HG03097 (cell line): ENCODE results near the gene GMPR.

Experiments
- ATAC-seq: cut with Tn5 transposase; IDR thresholded peaks from one replicate; pipeline ENCODE4 v1.9.1; 2021; ENCODE audit not compliant: unreplicated experiment, low FRiP score

Gene GMPR

DNA sequence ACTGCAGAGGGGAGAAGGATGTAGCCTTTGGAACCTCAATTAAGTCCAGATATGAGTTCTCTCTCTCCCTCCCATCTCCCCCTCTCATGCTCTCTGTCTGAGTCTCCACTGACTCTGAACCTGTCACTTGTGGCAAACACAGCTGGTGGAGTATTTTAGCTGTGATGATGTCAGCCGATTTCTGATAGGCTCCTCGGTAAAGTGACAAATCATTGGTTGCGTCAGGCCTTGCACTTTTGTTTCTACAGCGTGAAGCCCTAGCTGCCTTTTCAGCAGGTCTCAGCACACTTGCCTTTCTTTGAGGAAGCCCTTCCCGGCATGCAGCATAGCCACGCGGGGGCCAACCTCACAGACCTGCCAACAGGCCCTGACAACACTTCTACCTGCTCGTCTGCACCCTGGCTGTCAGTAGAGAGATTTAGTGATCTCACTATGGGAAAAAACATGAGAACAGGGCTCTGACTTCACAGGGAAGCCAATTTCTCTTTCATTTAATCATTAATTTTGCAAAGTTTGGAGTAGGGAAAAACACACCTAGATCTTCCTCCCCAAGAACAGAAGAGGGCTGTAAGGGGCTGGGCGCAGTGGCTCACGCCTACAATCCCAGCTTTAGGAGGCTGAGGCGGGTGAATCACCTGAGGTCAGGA lies 84.4 kb downstream of the GMPR start:
- ATAC-seq = peak; percentile 68

DNA sequence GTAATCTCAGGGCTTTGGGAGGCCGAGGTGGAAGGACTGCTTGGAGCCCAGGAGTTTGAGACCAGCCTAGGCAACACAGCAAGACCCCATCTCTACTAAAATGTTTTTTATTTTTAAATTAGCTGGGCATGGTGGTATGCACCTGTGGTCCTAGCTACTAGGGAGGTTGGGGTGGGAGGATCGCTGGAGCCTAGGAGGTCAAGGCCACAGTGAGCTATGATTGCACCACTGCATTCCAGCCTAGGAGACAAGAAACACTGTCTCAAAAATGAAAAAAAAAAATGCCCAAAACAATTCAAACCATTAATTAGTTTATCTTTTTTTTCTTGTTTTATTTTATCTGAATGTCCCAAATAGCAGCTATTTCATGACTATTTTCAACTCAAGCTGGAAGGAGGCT lies 85.8 kb downstream of the GMPR start:
- no peak for ATAC-seq

GRCh38 chr6:16324606-16325225 lies 86.3 kb downstream of the GMPR start:
- ATAC-seq = no peak

DNA sequence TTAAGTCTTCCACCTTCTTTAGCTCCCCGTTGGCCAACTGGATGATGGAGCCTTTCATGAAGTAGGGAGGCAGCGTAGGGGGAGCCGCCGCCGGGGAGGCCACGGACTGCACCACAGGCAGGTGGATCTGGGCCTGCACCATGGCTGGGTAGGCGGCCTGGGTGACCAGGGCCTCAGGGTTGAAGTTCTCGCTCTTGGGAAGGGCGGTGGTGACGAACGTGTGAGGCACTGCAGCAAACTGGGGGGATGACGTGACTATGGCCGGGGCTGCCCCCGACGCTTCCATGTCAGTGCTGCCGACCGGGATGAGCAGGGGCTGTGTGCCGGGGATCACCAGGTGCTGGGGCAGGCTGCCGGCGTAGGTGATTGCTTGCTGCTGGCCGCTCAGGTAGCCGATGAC lies 88.1 kb downstream of the GMPR start:
- ATAC-seq = no peak

DNA sequence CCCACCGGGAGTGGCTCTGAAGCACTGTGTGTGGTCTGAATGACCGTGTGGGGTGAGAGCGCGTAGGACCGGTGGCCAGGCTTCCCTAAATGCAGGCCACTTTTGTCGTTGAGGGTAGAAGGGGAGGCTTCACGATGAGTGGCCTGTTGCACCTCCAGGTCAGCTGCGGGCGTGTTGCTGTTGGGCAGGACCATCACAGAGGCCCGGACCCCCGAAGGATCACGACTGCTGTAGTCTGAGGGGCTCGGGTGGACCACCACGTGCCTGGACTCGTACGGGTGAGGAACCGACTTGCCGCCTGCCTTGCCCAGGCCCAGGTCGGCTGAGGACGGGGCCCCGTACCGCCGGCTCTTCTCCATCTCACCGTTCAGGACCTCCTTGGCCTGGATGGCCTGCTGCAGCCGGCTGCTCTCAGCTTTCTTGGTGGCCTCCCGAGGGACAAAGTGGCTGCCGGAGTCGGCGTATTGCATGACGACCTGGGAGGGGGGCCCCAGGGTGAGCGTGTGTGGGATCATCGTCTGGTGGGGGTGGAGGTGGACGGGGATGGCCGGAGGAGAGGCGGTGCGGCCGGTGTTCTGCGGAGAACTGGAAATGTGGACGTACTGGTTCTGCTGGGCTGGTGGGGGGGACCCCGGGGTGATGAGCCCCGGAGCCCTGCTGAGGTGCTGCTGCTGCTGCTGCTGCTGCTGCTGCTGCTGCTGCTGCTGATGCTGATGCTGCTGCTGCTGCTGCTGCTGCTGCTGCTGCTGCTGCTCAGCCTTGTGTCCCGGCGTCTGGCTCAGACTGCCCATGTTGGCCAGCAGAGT lies 88.8 kb downstream of the GMPR start:
- no peak for ATAC-seq

DNA sequence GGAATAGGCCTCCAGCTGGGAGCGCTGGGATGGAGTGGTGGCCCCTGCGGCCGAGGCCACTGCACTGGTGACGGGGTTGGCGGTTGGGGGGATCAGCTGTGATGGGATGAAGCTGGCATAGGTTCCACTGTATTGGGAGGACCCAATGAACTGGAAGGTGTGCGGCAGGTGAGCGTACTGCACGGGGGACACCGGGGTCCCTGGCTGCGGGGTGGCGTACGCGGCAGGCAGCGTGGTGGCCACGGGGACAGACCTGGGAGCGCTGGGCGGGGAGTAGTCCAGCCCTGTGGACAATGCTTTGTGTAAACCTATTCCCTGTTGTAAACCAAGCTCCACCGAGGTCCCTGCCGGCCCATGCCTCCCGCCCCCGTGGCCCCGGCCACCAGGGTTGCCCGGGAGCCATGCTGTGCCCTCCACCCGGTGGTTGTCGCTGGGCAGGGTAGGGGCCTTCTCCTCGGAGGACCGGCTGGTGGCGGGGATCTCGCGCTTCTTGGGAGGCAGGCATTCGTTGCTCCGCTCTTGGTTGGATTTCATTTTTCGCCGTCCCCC lies 89.5 kb downstream of the GMPR start:
- ATAC-seq = no peak

DNA sequence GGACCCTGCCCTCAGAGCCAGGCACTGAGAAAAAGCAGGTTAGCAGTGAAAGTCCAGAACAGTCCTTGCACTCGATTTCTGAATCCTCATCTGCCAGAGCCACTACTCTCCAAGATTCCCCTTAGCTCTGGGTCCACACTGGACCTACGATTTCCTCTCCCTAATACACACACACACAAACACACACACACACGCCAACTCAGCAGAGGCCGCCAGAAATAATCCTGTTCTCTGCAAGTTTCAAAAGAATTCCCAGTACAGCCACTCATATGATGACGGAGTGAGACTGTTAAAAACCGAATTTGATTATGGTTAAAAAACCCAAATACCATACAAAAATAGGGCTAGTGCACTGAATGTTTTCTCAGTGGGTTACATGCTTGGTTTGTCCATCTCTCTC lies 90.8 kb downstream of the GMPR start:
- no peak for ATAC-seq

DNA sequence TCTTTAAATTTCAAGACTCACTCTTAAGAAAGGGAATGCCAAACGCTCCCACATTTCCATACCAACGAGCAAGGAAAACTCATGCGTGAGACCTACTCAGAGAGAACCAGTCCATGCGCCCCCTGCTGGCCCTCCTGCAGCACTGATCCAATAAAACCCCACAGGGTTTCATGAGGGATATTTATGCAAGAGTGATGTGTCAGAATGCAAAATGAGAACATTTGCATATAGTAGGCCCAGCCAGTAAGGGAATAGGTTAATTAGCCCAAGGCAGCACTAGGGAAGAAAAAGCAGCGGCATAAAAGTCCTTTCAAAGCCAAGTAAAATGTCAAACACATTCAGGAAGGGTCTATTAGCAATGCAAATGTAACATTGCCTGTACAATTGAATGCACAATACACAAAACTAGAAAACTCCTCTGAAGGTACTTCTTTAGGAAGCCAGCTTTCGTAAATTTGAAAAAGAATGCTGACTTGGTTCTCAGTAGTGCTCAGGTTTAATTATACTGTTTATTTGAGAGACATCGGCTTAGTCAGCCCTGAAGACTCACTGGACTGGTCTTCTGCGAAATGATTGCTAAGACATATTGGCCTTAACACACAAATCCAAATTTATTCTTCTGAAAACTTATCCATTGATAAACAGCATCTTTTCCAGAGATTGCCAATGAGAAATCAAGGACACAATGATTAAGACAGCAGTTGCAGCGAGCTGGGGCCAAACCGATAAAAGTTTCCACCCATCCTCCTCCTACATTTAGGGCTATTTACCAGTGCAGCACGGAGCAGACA lies 93.2 kb downstream of the GMPR start:
- ATAC-seq = no peak

DNA sequence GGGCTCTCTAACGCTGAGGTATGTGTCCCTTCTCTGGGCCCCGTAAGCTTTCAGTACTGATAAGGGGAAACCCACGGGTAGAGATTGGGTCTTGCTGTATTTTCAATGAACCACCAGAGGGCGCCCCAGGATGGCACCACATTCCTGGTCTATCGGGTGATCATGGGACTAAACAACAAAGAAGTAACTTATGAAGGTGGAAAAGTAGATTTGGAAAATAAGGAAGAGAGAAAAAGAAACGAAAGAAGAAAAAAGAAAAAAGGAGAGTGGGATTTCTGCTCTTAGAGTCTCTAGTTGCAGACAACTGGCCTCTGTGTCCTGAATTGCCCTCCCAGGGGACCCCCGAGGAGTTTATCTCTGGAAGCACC lies 93.8 kb downstream of the GMPR start:
- ATAC-seq = peak; percentile 67

DNA sequence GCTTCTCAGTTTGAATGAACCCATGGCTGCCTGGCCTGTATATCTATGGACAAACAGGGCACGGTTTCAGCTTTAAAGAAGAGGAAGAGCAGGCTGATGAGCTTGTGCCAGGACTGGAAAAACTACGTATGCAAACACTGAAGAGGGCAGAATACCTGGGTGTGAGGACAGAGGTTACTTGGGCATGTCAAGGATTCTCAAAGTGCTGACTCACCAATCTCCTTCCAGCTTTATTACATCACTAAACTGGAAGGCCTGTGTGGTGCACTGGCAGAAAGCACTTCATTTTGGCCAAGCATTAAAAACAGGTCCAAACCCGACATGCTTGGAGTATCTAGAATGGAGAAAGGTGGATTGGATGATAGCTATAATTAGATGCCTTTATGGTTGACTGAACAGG lies 95.2 kb downstream of the GMPR start:
- no peak for ATAC-seq

DNA sequence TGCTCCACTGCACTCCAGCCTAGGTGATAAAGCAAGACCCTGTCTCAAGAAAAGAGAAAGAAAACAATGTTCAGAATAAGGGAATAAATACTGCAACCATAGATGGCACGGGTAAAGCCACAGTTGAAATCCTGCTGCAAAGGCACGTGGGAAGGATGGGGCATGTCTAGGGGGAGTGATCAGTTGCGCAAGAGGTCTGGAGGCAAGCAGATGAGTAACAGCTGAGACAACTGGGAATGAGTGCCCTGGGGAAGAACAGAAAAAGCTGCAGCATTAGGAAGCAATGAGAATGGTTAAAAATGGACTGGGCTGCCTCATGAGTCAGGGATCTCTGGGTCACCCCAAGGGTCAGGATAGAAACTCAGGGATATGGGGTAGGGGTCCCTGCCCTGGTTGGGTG lies 96.3 kb downstream of the GMPR start:
- no peak for ATAC-seq

DNA sequence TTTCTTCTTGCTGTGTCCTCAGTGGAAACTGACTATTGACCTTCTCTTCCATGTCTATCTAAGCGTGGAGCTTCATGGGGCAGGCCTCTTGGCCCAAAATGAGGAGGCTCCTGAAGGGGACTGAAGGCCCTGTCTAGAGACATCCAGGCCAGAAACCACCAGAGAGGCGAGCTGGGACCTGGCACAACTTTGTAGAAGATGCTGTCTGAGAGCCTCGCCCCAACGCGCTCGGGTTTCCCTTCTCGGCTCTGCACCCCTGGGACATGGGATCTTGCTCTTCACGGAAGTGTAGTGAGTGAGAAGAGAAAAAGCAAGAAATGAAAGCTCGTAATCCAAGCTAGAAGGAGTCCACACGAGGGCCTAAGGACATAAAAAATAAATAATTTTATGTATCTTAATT lies 96.8 kb downstream of the GMPR start:
- no peak for ATAC-seq

DNA sequence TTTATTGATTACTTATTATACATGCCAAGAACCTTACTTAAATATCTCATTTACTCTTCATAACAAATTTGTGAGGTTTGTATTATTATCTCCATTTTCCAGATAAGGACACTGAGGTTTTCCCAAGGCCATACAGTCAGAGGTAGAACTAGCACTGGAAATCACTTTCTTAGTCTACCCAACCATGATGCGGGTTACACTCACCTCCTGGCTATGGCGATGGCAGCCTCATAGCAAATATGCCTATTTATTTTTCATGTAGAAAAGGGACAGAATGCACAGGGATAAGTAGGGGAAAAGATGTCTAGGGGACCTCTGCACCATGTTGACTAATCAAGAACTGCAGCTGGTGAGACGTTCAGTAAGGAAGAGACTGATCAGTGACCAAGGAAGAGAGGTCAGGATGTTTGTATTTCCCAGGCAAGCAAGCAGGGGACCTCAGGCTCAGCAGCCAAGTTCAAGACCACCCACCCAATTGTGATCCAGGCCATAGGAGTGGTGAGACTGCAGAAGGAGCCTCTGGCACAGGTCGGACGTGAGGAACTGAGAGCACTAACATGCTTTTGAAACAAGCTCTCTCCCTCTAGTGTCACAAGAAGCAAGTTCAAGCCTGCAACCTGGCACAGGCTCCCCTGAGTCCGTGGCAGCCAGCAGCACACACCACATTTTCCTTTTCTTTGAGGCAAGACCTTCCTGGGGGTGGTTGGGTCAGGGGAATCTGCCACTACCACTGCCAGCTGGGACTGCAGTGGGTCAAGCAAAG lies 97.8 kb downstream of the GMPR start:
- ATAC-seq = no peak

- no peak for ATAC-seq
These were observed 98.5 kb downstream of the GMPR start for GRCh38 chr6:16336911-16337294.

DNA sequence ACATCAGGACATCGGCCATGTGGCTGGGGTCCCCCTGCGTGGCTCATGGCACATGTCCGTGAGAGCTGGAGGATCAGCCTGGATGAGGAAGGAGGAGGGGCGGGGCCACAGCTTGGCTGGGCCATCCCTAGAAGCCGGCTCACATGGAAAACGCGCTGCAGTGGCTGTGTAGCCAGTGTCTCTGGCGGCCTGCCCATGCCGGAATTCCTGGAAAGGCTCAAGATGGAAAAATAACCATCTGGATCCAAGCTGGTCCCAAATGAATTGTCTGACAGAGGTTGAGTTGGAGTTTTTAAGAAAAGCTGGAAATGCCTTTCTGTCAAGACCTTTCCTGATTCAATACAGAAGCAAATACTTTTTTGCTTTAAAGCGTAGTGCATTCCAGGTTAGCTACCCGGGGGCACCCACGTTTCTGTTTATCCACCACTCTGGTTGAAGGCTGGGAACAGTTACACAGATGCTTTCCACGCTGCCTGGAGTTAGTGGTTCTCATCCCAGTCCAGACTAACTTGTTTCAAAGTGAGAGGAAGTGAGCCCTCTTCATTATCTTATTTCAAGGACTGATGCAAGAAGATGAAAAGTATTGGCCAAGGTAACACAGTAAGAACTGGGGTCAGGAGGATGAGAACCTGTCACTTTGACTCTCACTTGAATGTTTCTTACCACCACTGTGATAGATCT lies 99.0 kb downstream of the GMPR start:
- ATAC-seq = no peak

GRCh38 chr6:16338577-16339264 lies 100.3 kb downstream of the GMPR start:
- ATAC-seq = no peak

- ATAC-seq = no peak
These were observed 100.8 kb downstream of the GMPR start for GRCh38 chr6:16339265-16339587.

GRCh38 chr6:16343593-16343992 lies 105.2 kb downstream of the GMPR start:
- no peak for ATAC-seq

DNA sequence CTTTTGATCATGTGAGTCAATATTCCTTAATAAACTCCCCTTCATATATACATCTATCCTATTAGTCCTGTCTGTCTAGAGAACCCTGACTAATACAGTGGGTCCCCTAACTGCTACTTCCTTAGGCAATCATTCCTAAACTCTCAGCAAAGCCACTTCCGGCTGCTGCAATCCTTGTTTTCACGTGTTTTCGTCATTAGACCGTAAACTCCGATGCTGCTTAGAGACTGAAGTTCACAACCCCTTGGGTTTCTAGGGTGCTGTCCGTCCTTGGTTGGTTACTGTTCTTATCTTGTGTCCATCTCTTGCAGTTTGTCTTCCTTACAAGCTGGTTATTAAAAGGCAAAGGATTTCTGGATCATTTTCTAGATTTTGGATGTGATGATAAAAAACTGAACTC lies 106.4 kb downstream of the GMPR start:
- ATAC-seq = no peak
